ENCODE results near the gene CHST11.

CHST11 gene

DNA sequence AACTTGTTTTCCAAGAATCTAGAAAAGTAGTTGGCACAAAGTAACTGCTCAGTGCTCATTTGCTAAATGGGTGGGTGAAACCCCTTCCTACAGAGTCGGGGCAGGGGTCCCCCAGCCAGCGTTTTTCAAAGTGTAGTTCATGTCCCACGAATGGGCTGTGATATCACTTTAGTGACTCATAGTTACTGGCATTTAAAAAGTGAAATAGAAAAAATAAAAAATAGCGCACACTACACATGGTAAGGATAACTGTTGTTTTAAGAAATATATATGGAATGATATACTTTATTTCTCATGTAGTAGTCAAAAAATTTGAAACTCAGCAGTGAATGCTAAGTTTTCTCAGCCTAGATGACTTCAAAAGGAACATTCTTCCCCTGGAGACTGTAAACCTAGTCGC lies 250.4 kb downstream of the CHST11 start:
- no peak for DNase-seq

DNA sequence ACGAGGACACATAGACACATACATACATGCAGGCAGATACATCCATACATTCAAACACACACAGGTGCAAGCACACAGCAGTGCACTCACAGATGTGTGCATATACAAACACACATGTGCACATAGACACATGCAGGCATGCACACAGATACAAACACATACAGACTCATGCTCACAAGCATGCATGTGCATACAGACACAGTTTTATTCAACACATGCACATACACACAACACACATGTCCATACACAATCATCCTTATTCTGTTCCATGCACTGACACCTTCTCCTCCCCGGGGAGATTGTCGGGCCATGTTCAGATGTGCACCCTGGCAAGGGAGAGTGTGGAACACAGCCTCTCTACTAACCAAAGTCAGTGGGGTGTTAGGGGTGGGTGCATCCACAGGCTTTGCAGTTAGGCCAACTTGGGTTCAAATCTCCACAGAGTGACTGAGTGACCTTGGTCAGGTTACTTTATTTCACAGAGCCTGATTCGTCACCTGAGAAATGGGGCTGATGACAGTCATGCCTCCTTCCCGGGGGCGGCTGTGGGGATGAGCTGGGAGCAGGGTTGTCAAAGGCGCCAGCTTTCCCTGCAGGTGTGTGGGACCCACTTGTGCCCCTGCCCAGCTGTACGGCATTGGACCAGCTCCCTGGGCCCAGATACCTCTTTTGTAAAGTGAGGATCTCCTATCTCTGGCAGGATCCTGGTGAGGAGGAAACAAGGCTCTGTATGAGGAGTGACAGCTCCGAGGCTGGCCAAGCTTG lies 251.2 kb downstream of the CHST11 start:
- DNase-seq: no peak

DNA sequence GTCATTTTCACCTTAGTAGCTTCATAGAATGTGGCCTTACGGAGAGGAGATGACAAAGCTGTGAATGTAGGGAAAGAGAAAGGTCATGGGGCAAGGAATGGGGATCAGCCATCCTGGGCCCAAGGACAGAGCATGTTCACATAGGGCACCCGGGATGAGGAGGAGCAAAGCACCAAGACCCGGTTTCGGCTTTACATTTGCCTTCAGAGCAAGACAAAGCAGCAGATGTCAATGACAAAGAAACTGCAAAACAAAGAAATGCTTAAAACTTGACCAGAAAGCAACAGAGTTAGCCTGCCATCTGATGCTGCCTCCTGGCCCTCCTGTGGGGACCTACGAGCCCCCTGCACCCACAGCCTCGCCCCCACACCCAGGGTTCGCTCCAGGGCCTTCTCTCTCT lies 252.1 kb downstream of the CHST11 start:
- DNase-seq: no peak

DNA sequence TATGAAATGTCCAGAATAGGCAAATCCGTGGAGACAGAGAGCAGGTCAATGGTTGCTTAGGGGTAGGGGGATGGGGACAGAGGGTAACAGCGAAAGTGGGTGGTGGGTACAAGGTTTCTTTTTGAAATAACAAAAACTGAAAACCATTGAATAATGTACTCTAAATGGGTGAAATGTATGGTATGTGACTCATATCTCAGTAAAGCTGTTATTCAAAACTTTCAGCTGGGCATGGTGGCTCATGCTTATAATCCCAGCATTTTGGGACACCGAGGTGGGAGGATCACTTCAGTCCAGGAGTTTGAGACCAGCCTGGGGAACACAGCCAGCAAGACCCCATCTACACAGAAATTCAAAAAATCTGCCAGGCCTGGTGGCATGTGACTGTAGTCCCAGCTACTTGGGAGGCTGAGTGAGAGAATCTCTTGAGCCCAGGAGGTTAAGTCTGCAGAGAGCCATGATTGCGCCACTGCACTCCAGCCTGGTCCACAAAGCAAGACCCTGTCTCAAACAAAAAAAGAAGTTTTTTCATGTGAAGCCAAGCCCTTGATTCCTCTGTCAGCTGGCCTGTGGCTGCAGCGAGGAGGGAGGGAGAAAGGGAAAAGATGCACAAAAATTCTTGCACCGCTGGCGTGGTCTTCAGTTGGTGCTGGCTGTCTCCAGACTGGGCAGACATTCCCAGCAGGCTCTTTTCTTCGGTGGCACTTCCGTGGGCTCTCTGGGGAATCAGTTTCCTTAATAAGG lies 253.1 kb downstream of the CHST11 start:
- no peak for DNase-seq

DNA sequence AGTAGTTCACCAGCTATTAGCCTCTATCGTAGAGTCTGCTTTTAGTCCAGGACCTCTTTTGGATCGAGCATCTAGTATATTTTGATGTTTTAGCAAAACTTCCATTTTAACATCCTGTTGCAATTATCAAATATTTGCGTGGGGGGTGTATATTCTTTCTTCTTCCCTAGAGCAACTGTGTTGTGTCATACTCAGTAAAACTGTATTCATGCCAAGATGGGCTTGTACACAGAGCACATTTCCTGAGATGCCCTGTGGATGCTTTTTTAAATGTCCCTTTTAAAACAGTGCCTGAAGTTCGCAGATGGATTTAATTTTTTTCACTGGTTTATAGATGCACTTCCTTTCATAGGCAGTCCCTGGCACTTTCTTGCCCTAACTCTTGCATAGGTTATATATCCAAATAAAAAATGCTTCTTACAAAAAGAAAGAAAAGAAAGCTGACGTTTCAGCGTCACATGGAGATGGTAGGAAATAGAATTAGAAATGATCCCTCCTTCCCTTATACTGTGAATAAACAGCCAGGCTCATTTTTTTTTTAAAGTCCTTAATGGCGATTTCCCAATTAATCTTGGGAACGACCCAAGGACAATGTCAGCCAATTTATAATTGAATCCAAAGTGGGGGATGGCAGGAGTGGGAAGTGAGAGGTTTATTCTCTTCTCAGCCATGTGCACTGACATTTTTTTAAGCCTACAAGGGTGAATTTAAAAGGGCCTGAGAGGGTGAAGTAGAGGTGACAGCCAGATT lies 254.4 kb downstream of the CHST11 start:
- DNase-seq: no peak

DNA sequence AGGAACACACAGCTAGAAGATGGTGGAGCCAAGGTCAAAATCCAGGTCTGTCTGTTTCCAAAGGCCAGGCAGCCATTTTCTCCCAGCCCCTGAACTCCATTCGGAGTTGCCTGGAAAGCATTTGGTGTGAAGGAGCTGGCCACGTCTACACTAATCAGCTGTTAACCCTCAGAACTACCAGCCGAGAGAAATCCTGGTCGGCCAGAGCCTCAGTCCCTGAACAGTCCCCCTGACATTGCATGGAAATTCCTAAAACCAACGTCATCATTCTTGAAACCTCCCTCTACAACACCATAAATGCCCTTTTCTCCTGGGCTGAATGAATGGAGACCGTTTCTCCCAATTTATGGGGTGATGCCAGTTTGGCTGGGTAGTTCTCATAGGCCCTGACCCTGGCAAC lies 255.7 kb downstream of the CHST11 start:
- no peak for DNase-seq

DNA sequence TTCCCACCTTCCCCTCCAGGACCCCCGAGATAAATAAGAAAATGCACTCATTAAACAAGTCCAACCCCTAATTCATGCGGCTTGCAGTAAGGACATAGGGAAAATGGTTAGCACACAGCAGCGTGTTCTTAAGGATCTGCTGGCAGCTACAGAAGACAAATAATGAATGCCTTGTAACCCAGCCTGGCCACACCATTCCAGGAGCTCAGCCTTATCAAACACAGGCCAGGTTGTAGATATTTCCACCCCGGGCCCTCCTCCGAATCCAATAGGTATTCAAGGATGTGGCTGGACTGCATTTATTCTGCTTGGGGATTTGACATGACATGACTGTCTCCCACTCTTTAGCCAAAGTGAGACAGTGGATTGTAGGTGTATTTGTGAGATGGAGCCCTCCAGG lies 256.2 kb downstream of the CHST11 start:
- DNase-seq: no peak

DNA sequence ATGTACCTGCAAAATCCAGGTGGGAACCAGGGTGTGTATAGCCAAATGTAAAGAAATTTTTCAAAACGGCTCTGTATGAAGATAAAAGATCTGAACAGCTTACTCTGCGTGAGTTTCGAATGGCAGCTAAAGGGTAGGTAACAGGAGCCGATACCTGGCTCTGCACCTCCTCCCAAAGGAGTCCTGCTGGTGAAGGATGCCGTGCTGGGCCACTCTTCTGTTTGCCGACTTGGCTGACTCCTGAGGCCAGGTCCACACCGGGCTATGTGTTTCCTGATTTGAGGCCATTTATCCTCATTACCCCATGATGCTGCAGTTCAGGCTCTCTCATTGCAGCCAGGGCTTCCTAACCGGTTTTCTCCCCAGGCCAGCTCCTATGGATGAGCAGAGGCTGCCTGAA lies 256.7 kb downstream of the CHST11 start:
- DNase-seq: no peak

DNA sequence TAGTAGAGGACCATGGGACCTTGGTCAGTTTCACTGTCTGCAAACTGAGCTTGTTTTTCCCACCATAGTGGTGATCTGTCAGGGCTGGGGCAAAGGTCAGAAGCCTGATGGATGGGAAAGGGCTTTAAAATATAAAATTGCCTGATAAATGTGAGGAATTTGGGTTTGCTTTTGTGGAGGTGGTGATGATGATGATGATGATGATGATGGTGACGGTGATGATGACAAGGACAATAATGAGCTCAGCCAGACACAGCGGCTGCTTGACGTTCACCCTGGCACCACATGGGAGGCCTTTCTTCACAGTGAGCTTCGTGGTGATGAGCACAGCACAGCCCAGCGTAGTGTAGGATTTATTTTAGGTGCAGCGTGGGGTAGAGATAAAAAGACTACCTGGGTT lies 257.6 kb downstream of the CHST11 start:
- no peak for DNase-seq

DNA sequence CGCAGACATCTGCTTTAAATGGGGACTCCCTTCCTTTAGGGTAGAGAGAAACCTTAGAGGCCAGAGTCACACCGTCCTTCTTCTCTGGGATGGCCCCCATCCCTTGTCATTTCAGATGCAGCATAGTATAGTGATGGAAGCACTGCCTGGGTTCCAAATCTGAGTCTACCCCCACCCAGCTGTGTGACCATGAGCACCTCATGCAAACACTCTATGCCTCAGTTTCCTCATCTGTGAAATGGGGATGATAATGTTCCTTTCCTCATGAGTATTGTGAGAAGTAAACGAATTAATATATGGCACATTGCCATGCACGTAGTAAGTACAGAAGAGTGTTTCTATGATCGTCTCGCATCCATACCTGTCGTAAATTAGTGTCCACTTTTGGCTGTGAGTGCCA lies 259.4 kb downstream of the CHST11 start:
- no peak for DNase-seq

DNA sequence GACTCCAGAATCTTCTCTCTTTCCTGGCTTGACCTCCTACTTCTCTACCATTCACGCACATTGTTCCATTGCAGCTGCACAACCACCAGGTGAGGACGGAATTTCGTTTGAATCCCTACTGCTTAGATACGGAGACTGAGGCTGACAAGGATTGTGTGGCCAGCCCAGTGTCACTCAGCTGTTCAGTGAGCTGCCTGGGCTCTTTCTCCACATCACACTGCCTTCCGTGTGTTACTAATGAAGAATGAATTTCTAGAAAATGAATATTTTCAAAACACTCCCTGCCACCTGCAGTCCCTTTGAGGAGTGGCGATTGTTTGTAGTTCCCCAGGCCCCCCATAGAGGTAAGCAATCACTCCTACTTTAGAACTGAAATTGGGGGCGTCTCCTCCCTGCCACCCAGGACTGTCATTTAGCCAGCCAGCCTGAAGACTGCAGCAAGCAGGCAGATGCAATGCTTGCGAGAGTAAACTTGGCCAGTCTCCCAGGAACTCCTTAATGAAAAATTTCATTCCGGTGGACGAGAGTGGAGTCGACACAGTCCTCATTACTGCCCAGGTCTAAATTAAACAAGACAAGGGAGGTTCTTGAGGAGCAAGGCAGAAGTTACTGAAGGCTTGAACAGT lies 261.7 kb downstream of the CHST11 start:
- no peak for DNase-seq

DNA sequence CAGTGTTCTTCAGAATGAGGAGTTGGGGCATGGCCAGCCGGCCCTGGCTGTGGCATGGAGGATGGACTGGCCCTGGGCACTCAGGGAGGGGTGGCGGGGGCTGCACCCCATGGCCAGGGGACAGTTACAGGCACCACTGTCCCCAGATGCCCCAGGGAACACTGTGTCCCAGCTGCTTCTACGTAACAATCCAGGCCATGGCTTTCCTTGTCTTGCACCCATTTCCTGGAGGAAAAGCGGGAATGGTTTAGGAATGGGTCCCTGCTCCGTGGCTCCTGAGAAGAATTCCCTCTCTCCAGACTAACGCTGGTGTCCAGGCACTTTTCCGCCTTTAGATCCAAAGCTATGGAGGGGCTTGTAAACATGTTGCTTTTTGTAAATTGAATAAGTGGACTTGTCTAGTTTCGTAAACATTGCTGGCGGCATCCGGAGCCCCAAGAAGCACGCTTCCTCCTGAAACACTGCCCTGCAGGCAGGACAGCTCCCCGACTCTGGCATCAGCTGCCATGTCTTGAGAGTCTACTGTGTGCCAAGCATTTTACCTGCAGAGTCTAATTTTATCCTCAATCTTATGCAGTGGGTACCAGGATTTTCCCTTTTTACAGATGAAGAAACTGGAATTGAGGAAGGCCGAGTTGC lies 263.1 kb downstream of the CHST11 start:
- no peak for DNase-seq

DNA sequence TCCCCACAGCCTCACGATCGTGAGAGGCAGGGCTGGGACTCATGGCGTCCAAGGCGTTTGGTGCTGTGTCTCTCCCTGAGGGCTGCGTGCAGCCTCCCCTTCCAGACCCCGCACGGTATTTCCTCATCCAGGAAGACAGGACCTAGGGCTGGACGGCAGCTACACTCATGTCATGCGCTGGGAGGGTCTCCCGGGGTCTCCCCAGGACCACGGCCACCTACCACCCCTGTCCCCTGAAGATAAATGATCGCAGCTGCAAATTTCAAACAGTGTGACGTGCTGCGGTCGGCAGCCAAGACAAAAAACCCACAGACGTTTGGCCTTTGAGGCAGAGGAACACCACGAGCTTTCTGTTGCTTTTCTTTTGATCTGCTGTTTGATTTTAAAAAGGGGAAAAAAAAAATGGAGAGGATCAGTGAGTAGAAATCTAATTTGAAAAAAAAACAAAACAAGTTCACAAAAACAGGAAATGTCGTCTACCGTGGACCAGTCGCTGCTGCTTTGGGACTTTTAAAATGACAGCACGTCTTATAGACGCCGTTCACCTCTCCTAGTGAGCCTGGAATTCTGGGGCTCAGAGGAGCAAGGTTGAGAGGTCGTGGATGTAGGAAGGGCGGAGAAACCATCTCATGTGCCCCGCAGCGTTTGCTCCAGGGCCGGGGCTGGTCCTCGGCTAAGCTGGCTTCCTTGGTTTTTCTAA lies 263.7 kb downstream of the CHST11 start:
- peak; percentile 50 for DNase-seq

DNA sequence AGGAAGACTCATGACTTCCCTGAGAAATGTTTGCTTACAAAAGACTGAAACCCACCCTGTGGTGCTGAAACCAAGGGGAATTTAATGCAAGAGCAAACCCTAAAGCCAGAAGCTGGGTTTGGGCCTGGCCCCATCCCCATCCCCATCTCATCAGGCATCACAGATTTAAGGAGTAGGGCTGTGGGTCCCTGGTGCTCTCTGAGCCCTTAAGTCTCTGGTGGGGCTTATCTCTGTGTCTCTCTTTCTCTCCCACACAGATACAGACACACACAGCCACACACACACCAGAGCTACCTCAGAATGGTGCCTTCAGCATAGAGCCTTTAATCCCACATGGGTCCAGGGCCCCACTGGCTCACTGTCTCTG lies 264.3 kb downstream of the CHST11 start:
- DNase-seq: no peak

DNA sequence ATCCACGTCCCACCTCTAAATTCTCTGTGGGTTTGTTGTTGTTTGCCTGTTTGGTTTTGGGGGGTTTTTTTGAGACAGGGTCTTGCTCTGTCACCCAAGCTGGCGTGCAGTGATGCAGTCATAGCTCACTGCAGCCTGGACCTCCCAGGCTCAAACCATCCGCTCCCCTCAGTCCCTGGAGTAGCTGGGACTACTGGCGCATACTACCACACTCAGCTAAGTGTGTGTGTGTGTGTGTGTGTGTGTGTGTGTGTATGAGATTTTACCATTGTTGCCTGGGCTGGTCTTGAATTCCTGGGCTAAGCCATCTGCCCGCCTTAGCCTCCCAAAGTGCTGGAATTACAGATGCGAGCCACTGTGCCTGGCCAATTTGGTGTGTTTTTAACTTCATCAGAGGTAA lies 265.2 kb downstream of the CHST11 start:
- DNase-seq: no peak

DNA sequence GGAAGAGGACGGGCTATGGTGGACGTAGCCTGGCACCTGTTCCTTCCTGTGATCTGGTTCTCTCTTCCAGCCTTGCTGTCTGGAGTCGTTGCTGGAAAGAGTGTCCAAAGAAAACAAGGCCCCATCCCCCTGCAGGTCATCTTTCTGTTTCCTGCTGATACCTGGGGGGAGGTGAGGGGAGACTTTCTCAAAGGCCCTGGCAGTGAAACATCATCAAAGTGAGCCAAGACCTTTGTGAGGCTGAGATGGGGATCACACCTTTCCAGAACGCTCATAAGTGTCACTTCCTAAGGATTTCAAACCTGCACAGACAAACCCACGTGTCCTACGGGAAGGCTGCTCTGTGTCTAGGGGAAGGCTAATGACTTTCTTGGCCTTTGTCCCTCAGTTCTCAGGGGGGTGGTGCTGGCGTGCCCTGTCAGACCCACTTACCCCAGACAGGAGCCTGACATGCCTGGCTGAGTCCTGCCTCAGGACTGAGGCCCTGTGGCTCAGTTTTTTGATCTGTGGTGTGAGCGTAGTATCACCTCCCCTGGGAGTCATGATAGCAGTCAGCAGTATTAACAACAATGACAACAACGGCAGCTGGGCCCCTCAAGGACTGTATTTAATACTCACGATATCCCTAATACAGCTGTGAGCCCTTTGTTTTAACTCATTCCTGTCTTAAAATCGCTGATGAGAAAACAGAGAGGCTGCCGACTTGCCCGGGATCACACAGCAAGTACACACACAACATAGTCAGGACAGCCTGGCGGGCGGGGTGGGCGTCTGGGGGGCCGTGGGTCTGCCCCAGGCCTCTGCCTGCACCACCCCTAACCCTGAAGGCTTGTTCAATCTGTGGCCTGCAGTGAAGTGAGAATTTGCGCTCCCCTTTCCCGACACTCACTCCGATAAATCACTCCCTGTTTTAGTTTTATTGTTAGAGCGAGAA lies 266.1 kb downstream of the CHST11 start:
- DNase-seq: no peak

DNA sequence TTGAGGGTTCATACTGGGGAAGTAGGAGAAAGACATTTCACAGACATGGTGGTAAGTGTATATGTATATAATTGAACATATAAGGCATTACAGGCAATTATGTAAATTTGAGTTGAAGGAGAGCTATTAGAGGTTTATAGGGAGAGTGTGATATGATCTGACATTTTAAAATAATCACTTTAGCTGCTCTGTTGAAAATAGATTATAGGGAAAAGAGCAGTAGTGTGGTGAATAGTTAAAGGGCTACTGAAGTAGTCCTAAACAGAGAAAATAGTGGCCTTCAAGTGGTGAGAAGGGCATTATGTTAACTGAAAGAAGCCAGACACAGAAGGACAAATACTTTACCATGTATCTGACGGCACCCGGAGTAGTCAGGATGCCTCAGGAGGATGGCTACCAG lies 267.1 kb downstream of the CHST11 start:
- no peak for DNase-seq

DNA sequence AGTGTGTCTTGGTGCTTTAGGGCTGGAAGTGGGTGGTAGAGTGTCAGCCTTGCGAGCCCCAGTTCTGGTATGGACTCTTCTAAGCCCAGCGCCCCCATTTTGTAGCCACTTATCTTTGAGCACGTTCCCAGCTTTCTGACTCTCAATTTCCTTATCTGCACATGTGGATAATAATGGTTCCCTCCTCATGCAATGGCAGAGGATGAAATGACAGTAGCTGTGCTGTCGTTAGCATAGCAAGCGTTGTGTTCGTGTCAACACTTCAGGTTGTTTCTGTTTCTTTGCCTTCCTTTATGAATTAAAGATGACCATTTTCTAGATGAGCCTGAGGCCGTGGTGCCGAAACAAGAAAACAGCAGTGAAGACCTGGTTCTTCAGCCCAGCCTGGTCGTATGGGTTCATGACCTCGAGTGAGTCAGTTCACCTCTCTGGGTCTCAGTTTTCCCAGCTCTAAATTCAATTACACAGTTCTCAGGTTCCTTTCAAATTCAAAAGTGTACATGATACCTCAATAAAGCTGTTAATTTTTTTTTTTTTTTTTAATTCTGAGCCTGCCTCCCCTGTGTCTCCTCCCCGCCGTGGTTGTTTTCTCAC lies 268.3 kb downstream of the CHST11 start:
- DNase-seq: no peak

DNA sequence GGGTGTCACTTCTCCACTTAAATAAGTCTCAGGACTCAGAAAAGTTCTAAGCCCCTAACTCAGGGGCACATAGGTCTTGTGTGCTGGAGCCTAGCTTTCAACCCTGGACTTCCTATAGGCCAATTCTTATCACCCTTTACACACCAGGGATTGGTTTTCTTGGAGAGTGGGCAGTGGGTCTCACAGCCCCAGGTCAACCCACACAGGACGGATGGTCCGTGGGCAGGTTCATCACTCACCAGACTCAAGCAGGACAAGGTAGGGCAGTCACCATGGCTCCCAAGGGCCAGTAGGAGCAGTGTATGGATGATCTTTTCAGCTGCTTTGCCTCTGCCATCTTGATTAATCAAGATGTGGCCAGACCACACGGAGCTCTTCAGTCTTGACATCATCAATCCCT lies 268.9 kb downstream of the CHST11 start:
- no peak for DNase-seq

DNA sequence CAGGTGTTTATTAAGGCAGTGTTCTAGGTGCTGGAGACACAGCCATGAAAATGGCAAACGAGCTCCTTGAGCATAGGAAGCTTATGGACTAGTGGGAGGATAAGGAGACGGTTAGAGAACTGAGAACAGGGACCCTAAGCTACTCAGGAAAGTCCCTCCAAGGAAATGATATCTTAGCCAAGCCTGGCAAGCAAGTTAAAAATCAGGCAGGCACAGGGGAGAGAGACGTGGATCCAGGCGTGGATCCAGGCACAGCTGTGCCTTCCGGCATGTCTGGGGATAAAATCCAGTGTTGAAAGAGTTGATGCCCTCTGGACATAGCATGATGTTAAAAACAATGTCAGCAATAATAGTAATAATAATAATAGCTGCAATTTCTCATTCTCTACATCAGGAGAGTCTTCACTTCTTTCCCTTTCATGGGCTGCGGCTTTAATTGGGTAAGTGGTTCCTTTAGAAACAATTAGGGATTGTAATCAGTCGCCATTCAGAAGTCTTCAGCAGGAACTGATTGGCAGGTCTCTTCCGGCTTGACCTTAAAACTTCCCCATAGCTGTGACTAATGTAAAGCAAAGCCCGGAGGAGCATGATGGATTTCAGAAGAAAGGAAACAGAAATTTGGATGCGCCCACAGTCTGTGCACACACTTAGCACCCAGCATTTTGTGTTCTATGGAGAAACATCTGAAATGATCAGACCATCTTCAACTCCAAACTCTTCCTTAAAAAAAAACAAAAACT lies 271.1 kb downstream of the CHST11 start:
- no peak for DNase-seq

Data from stimulated activated CD4-positive, alpha-beta T cell treated with anti-CD3 and anti-CD28 coated beads, Interleukin-1b, Interleukin-23, amount 100 ng/mL, for 48 hours (primary cell).